ENCODE data around the gene ZNF853. TPM values are rescaled to one million over a fixed set of nuclear protein-coding genes. Genes with fewer than 3 reads are reported as not detected.

Gene ZNF853
- total and polyA plus RNA-seq, 8 donors: 1.6 to 30.9 (median 5.6) TPM

GRCh38 chr7:6608794-6609193 lies 6.6 kb upstream of the ZNF853 start:
- 93 to 96% (median 95%) methylated on average over 12 of the region's 12 CpGs for WGBS, 5 donors
- TF ChIP-seq POLR2A (IDR thresholded peaks at IDR 0.05): no peak
- TF ChIP-seq EP300 (IDR thresholded peaks at IDR 0.05): no peak
- no peak for TF ChIP-seq POLR2AphosphoS5 (IDR thresholded peaks at IDR 0.05)
- TF ChIP-seq, protein P1, sequence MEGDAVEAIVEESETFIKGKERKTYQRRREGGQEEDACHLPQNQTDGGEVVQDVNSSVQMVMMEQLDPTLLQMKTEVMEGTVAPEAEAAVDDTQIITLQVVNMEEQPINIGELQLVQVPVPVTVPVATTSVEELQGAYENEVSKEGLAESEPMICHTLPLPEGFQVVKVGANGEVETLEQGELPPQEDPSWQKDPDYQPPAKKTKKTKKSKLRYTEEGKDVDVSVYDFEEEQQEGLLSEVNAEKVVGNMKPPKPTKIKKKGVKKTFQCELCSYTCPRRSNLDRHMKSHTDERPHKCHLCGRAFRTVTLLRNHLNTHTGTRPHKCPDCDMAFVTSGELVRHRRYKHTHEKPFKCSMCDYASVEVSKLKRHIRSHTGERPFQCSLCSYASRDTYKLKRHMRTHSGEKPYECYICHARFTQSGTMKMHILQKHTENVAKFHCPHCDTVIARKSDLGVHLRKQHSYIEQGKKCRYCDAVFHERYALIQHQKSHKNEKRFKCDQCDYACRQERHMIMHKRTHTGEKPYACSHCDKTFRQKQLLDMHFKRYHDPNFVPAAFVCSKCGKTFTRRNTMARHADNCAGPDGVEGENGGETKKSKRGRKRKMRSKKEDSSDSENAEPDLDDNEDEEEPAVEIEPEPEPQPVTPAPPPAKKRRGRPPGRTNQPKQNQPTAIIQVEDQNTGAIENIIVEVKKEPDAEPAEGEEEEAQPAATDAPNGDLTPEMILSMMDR (IDR thresholded peaks at IDR 0.05): no peak
- intact Hi-C loops (cut with DNase I; ENCODE audit: low total_unique reads): no loop called here
- DNase-seq: no peak
- no peak overlapping the region for H3K27ac ChIP-seq
- peaks cover 0 to 5% (median 0%) of the 10 kb centered on the region in 3 donors for H3K27me3 ChIP-seq
- H3K4me3 ChIP-seq: no peak overlapping the region
- no peaks in the 10 kb centered on the region for H3K4me1 ChIP-seq
- H3K9me3 ChIP-seq: no peaks in the 10 kb centered on the region
- H3K36me3 ChIP-seq: peaks cover 17 to 61% (median 60%) of the 10 kb centered on the region in 4 donors

DNA sequence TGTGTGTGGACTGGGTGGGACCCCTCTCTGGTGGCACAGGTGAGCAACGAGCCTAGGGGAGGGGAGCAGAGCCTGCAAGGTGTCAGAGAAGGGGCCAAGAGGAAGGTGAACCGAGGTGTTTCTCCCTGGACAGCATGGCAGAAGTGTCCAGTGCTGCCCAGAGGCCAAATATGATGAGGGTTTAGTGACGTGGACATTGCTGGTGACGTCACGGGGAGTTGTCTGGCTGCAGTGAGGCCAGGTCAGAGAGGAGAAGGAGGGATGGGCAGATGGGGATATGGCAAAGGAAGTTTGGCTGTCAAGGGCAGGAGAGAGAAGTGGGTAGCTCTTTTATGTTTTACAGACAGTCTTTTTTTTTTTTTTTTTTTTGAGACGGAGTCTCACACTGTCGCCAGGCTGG lies 2.6 kb upstream of the ZNF853 start:
- DNase-seq: no peak
- Histone ChIP-seq H3K4me3 (no peak overlapping the region), H3K4me1 (peaks cover 8 to 25% (median 18%) of the 10 kb centered on the region in 4 donors), H3K27ac (no peak overlapping the region), H3K36me3 (peaks cover 5 to 28% (median 20%) of the 10 kb centered on the region in 4 donors), H3K9me3 (no peaks in the 10 kb centered on the region), H3K27me3 (peaks cover 0 to 35% (median 12%) of the 10 kb centered on the region in 3 donors)
- no peak for TF ChIP-seq EP300 (IDR thresholded peaks at IDR 0.05)
- TF ChIP-seq, protein P1 (IDR thresholded peaks at IDR 0.05): no peak
- no peak for TF ChIP-seq POLR2A (IDR thresholded peaks at IDR 0.05)
- TF ChIP-seq POLR2AphosphoS5 (IDR thresholded peaks at IDR 0.05): no peak
- intact Hi-C loops (cut with DNase I; ENCODE audit: low total_unique reads): no loop called here
- WGBS, 5 donors: 50 to 64% (median 60%) methylated on average over 5 to 7 of the region's 7 CpGs

DNA sequence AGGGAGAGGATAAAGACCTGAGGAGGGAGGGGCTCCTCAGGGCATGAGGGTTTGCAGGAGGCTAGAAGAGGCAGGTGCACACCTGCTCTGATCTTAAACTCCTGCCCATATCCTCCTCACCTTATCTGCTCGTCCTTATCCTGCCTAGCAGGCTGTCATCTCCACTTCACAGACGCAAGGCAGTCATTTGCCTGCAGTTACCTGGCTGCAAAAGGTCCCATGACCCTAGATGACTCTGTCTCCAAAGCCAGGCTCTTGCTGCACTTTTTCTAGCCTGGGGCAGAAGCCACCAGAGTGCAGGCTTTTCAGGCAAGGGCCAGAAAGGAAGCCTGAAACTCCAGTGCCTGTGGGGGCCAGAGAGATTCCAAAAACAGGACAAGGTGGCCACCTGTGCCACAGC lies 1.7 kb upstream of the ZNF853 start:
- 14 to 42% (median 32%) methylated on average over 2 of the region's 2 CpGs for WGBS, 5 donors
- H3K9me3 ChIP-seq: no peaks in the 10 kb centered on the region
- intact Hi-C loops (cut with DNase I; ENCODE audit: low total_unique reads): no loop called here
- H3K27me3 ChIP-seq: peaks cover 0 to 35% (median 12%) of the 10 kb centered on the region in 3 donors
- DNase-seq: no peak
- no peak overlapping the region for H3K4me3 ChIP-seq
- H3K36me3 ChIP-seq: peaks cover 0 to 28% (median 11%) of the 10 kb centered on the region in 4 donors
- H3K27ac ChIP-seq: no peak overlapping the region
- H3K4me1 ChIP-seq: peaks cover 8 to 25% (median 18%) of the 10 kb centered on the region in 4 donors
- TF ChIP-seq POLR2AphosphoS5 (IDR thresholded peaks at IDR 0.05) (no peak), POLR2A (IDR thresholded peaks at IDR 0.05) (no peak), EP300 (IDR thresholded peaks at IDR 0.05) (no peak)
- TF ChIP-seq, protein P1 (IDR thresholded peaks at IDR 0.05): no peak

- Histone ChIP-seq H3K27me3 (peaks cover 0 to 35% (median 12%) of the 10 kb centered on the region in 3 donors), H3K9me3 (no peaks in the 10 kb centered on the region), H3K27ac (peak overlapping the region in 2 of 5 donors; percentile 8 to 68), H3K36me3 (peaks cover 0 to 31% (median under 1%) of the 10 kb centered on the region in 4 donors), H3K4me3 (peak overlapping the region; percentile 66 to 81 (median 73)), H3K4me1 (peaks cover 11 to 25% (median 18%) of the 10 kb centered on the region in 4 donors)
- TF ChIP-seq POLR2A (IDR thresholded peaks at IDR 0.05) (no peak), POLR2AphosphoS5 (IDR thresholded peaks at IDR 0.05) (no peak), EP300 (IDR thresholded peaks at IDR 0.05) (no peak)
- TF ChIP-seq, protein P1 (IDR thresholded peaks at IDR 0.05): no peak
- peak in 1 of 2 donors; percentile 69 for DNase-seq
- WGBS, 5 donors: 9 to 30% (median 14%) methylated on average over 17 to 62 of the region's 63 CpGs
- intact Hi-C loops (cut with DNase I; ENCODE audit: low total_unique reads): no loop called here
These were observed 529 bp downstream of the ZNF853 start for GRCh38 chr7:6615723-6616555.

Data from stomach (tissue), 9 donors.